ENCODE measurements around the gene TBL2. TPM values are rescaled to one million over a fixed set of nuclear protein-coding genes. Genes with fewer than 3 reads are reported as not detected.
A peak's percentile ranks its signal among the peaks of the same experiment; 100 is the strongest.
"Not testable (repeated sequence)": the region's sequence is repeated elsewhere in the genome, so short reads cannot be mapped to it uniquely, and the experiment has no call there.

TBL2 gene, protein sequence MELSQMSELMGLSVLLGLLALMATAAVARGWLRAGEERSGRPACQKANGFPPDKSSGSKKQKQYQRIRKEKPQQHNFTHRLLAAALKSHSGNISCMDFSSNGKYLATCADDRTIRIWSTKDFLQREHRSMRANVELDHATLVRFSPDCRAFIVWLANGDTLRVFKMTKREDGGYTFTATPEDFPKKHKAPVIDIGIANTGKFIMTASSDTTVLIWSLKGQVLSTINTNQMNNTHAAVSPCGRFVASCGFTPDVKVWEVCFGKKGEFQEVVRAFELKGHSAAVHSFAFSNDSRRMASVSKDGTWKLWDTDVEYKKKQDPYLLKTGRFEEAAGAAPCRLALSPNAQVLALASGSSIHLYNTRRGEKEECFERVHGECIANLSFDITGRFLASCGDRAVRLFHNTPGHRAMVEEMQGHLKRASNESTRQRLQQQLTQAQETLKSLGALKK
- 10 to 100 TPM; 30.7 to 36.6 TPM for total RNA-seq

- peak within 1 kb of the TSS; percentile 99 for H3K4me3 Mint-ChIP-seq
- H3K9me3 Mint-ChIP-seq, result no peaks in the 10 kb centered on the region
- peak within 1 kb of the TSS; percentile 86 to 99 for H3K27ac Mint-ChIP-seq
- DNase-seq (ENCODE audit: low spot score) (peak; percentile 98), ATAC-seq (peak; percentile 96 to 97)
- H3K27me3 Mint-ChIP-seq, result peaks cover 0 to 2% of the 10 kb centered on the region in 2 donors
- no peaks in the 10 kb centered on the region for H3K36me3 Mint-ChIP-seq
- H3K4me1 Mint-ChIP-seq (ENCODE audit: low read depth in 2 of 2), result peaks cover 22% of the 10 kb centered on the region in 2 donors
These were observed at the start of gene TBL2 for GRCh38 chr7:73578342-73579128. TBL2 (minus strand) TSS chr7:73578579; CDS start chr7:73578549, 30 bp downstream.

DNA sequence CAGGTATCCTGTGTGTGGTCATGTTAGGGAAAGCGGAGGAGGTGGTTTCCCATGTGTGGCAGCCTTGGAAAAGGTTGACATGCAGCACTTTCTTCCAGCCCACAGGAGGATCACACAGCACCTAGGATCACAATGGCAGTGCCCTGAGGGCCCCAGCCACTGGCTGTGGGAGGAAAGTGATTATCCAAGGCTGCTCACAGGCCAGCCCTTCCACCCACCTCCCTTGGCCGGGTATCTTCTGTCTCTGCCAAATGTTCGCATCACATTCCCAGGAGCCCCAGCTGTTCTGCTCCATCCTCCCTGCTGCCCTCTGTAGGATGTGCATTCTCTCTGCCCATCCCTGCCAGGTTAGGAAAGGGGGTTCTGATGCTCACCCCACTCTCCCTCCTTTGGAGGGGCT, 48.4 kb upstream of the TBL2 start:
- no peaks in the 10 kb centered on the region for H3K9me3 Mint-ChIP-seq
- ATAC-seq, result no peak
- no peaks in the 10 kb centered on the region for H3K36me3 Mint-ChIP-seq
- H3K27ac Mint-ChIP-seq, result no peak overlapping the region
- DNase-seq (ENCODE audit: low spot score), result no peak
- H3K27me3 Mint-ChIP-seq, result peaks cover 28 to 35% of the 10 kb centered on the region in 2 donors
- H3K4me1 Mint-ChIP-seq (ENCODE audit: low read depth in 2 of 2), result peaks cover 0 to 5% of the 10 kb centered on the region in 2 donors
- H3K4me3 Mint-ChIP-seq, result no peak overlapping the region

- ATAC-seq, result no peak
- Mint-ChIP-seq H3K4me1 (ENCODE audit: low read depth in 2 of 2) (peaks cover 0 to 5% of the 10 kb centered on the region in 2 donors), H3K27ac (no peak overlapping the region)
These were observed 46.9 kb upstream of the TBL2 start for GRCh38 chr7:73625276-73625675.

DNA sequence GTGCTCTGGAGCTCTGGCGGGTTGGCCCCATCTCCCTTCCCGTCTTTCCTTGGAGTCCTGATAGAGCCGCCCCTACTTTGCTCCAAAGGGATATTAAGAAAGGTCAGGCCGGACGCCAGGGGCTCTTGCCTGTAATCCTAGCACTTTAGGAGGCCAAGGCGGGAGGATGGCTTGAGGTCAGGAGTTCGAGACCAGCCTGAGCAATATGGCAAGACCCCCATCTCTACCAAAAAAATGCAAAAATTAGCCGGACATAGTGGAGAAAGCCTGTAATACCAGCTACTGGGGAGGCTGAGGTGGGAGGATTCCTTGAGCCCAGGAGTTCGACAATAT, 46.3 kb upstream of the TBL2 start:
- DNase-seq (ENCODE audit: low spot score) (no peak), ATAC-seq (no peak)
- Mint-ChIP-seq H3K27ac (no peak overlapping the region), H3K27me3 (peaks cover 30 to 38% of the 10 kb centered on the region in 2 donors), H3K36me3 (no peaks in the 10 kb centered on the region), H3K9me3 (no peaks in the 10 kb centered on the region), H3K4me1 (ENCODE audit: low read depth in 2 of 2) (peaks cover 0 to 5% of the 10 kb centered on the region in 2 donors), H3K4me3 (peak overlapping the region; percentile 32)

More at GRCh38 chr7:73625276-73625675, 46.9 kb upstream of the TBL2 start:
- no peak overlapping the region for H3K4me3 Mint-ChIP-seq
- no peaks in the 10 kb centered on the region for H3K9me3 Mint-ChIP-seq
- DNase-seq (ENCODE audit: low spot score), result no peak
- H3K36me3 Mint-ChIP-seq, result no peaks in the 10 kb centered on the region
- peaks cover 28 to 33% of the 10 kb centered on the region in 2 donors for H3K27me3 Mint-ChIP-seq

- ATAC-seq (peak; percentile 87 to 96), DNase-seq (ENCODE audit: low spot score) (peak; percentile 76)
- H3K4me1 Mint-ChIP-seq (ENCODE audit: low read depth in 2 of 2), result peaks cover 0 to 5% of the 10 kb centered on the region in 2 donors
- H3K36me3 Mint-ChIP-seq, result no peaks in the 10 kb centered on the region
- no peak within 1 kb of the TSS for H3K27ac Mint-ChIP-seq
- peaks cover 30 to 35% of the 10 kb centered on the region in 2 donors for H3K27me3 Mint-ChIP-seq
- peak within 1 kb of the TSS; percentile 32 for H3K4me3 Mint-ChIP-seq
- H3K9me3 Mint-ChIP-seq, result no peaks in the 10 kb centered on the region
These were observed 45.7 kb upstream of the TBL2 start, which contains the start of gene MLXIPL for GRCh38 chr7:73623798-73624668. MLXIPL (minus strand) TSS chr7:73624522; CDS start chr7:73624492, 30 bp downstream.

- H3K4me1 Mint-ChIP-seq (ENCODE audit: low read depth in 2 of 2), result peaks cover 0 to 5% of the 10 kb centered on the region in 2 donors
- H3K4me3 Mint-ChIP-seq, result peak overlapping the region; percentile 8
- ATAC-seq (no peak), DNase-seq (ENCODE audit: low spot score) (no peak)
- no peak overlapping the region for H3K27ac Mint-ChIP-seq
- no peaks in the 10 kb centered on the region for H3K9me3 Mint-ChIP-seq
- no peaks in the 10 kb centered on the region for H3K36me3 Mint-ChIP-seq
- H3K27me3 Mint-ChIP-seq, result peaks cover 24 to 27% of the 10 kb centered on the region in 2 donors
These were observed 44.8 kb upstream of the TBL2 start for GRCh38 chr7:73622909-73623797.

- Mint-ChIP-seq H3K27ac (no peak overlapping the region), H3K36me3 (no peaks in the 10 kb centered on the region), H3K4me1 (ENCODE audit: low read depth in 2 of 2) (peaks cover 0 to 5% of the 10 kb centered on the region in 2 donors), H3K27me3 (peaks cover 18 to 20% of the 10 kb centered on the region in 2 donors), H3K9me3 (no peaks in the 10 kb centered on the region), H3K4me3 (no peak overlapping the region)
- ATAC-seq (no peak), DNase-seq (ENCODE audit: low spot score) (no peak)
These were observed 44.1 kb upstream of the TBL2 start for GRCh38 chr7:73622527-73622908.

DNA sequence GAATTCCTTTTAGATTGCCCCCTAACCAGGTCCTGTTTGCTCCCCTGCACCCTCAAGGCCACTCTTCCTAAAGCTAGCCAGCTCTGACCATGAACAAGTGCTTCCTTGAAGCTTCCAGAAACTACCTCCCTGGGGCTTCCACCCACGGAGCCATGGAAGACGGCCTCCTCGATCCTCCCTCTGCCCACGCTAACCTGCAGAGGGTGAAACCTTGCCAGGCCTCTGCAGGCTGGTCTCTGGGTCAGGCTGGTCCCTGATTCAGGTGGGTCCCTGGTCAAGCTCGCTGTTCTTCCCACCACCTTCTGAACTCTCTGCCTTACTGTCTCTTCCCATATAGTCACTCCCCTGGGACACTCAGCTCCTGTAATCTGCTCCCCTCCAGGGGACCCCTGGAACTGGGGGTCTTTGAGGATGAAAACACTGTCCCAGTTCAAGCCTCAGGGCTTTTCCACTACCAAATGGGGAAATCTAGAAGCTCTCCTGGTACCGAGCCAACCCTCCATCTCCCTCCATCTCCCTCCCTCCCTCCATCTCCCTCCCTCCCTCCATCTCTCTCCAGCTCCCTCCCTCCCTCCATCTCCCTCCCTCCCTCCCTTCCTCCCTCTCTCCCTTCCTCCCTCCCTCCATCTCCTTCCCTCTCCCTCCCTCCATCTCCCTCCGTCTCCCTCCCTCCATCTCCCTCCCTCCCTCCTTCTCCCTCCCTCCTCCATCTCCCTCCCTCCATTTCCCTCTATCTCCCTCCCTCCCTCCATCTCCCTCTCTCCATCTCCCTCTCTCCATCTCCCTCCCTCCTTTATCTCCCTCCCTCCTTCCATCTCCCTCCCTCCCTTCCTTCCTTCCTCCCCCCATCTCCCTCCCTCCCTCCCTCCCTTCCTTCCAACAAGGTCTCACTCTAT, 43.0 kb upstream of the TBL2 start:
- no peak overlapping the region for H3K27ac Mint-ChIP-seq
- no peak for ATAC-seq
- H3K4me3 Mint-ChIP-seq, result no peak overlapping the region

DNA sequence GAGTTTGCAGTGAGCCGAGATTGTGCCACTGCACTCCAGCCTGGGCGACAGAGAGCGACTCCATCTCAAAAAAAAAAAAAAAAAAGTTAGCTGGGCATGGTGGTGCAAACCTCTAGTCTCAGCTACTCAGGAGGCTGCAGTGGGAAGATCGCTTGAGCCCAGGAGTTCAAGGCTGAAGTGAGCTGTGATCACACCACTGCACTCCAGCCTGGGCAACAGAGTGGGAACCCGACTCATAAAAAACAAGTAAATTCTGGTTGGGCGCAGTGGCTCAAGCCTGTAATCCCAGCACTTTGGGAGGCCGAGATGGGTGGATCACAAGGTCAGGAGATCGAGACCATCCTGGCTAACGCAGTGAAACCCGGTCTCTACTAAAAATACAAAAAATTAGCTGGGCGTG, 41.0 kb upstream of the TBL2 start:
- not testable (repeated sequence) for H3K9me3 Mint-ChIP-seq; ATAC-seq; DNase-seq (ENCODE audit: low spot score); H3K36me3 Mint-ChIP-seq; H3K4me1 Mint-ChIP-seq (ENCODE audit: low read depth in 2 of 2); H3K4me3 Mint-ChIP-seq; H3K27ac Mint-ChIP-seq
- H3K27me3 Mint-ChIP-seq, result peaks cover 16 to 17% of the 10 kb centered on the region in 2 donors

More for the DNA sequence above, 43.0 kb upstream of the TBL2 start:
- Mint-ChIP-seq H3K27me3 (peaks cover 16 to 17% of the 10 kb centered on the region in 2 donors), H3K9me3 (no peaks in the 10 kb centered on the region), H3K36me3 (no peaks in the 10 kb centered on the region), H3K4me1 (ENCODE audit: low read depth in 2 of 2) (peaks cover 0 to 5% of the 10 kb centered on the region in 2 donors)
- DNase-seq (ENCODE audit: low spot score), result no peak

- DNase-seq (ENCODE audit: low spot score), result no peak
- Mint-ChIP-seq H3K27ac (no peak overlapping the region), H3K9me3 (no peaks in the 10 kb centered on the region), H3K27me3 (peaks cover 15 to 20% of the 10 kb centered on the region in 2 donors), H3K36me3 (no peaks in the 10 kb centered on the region), H3K4me3 (no peak overlapping the region), H3K4me1 (ENCODE audit: low read depth in 2 of 2) (peaks cover 0 to 2% of the 10 kb centered on the region in 2 donors)
- ATAC-seq, result no peak
These were observed 40.2 kb upstream of the TBL2 start for GRCh38 chr7:73618538-73618937.

DNA sequence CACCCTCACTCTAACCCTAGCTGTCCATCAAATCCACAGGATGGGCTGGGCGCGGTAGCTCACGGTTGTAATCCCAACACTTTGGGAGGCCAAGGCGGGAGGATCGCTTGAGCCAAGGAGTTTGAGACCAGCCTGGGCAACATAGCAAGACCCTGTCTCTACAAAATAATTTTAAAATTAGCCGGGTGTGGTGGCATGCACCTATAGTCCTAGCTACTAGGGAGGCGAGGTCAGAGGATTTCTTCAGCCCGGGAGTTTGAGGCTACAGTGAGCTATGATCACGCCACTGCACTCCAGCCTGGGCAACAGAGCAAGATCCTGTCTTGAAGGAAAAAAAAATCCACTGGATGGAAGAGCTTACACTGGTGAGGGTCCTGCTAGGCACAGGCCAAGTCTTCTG, 39.1 kb upstream of the TBL2 start:
- H3K4me3 Mint-ChIP-seq; DNase-seq (ENCODE audit: low spot score); H3K27ac Mint-ChIP-seq; ATAC-seq; H3K4me1 Mint-ChIP-seq (ENCODE audit: low read depth in 2 of 2); H3K9me3 Mint-ChIP-seq; H3K36me3 Mint-ChIP-seq: not testable (repeated sequence)
- peaks cover 12 to 18% of the 10 kb centered on the region in 2 donors for H3K27me3 Mint-ChIP-seq

DNA sequence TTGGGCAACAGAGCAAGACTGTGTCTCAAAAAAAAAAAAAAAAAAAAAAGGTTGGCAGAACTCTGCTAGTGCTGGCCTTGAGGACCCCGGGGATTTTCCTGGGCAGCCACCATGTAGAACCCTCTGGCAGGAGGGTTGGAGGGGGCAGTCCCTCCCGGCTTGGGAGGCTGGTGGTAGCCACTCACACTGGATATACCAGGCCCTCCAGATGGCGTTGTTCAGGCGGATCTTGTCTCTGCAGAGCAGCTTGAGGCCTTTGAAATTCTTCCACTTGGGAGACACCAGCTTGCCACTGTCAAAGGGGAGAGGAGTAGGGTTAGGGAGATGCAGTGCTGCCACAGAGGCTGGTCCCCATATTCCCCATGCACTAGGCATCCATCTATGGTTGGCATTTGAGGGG, 37.5 kb upstream of the TBL2 start:
- Mint-ChIP-seq H3K27ac (no peak overlapping the region), H3K36me3 (no peaks in the 10 kb centered on the region), H3K4me3 (no peak overlapping the region), H3K9me3 (no peaks in the 10 kb centered on the region), H3K27me3 (peaks cover 15% of the 10 kb centered on the region in 2 donors), H3K4me1 (ENCODE audit: low read depth in 2 of 2) (no peaks in the 10 kb centered on the region)
- ATAC-seq (no peak), DNase-seq (ENCODE audit: low spot score) (no peak)

Data from natural killer cell treated with Interleukin-12 subunit alpha and Interleukin-12 subunit beta and Interleukin-15 and Interleukin-18, amount 100 ng/mL, for 72 hours (primary cell).